Stimulated activated CD4-positive, alpha-beta T cell treated with anti-CD3 and anti-CD28 coated beads, Interleukin-12 subunit alpha, Interleukin-12 subunit beta, amount 100 ng/mL, for 48 hours (primary cell): Measurements from ENCODE around the gene ATG9B.
"Not testable (repeated sequence)": the region's sequence is repeated elsewhere in the genome, so short reads cannot be mapped to it uniquely, and the experiment has no call there.

Source experiments
- DNase-seq, 3 donors: peaks; one replicate each; pipeline ENCODE4 v3.0.0-alpha.2; 2020; ENCODE audit warnings: low read depth in 2 of 3, low spot score in 1 of 3

The ATG9B gene

DNA sequence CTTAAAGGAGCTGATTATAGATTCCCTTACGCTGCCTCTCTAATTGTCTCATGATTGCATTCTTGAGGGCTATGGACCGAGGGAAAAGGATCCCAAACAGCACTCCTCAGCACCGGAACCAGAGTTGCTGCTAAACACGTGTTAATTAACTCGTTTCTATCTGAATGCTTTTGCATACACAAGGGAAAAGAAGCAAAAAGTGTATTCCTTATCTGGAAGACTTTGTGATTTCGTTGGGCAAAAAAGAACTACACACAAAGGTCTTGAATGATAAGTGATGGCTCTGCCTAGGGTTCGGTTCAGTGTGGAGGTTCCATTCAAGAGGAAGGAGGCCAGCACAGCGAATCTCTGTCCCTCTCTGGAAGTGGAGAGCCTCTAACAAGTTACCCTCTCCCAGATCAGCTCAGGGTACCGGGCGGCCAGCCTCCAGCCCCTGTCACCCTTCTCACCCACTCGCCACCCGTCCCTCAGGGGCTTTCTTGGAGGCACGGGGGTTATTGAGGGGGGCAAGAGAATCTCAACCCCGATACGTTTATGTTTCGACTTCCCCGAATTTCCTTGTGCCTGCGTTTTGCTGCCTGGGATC lies 34.6 kb upstream of the ATG9B start:
- DNase-seq: no peak

DNA sequence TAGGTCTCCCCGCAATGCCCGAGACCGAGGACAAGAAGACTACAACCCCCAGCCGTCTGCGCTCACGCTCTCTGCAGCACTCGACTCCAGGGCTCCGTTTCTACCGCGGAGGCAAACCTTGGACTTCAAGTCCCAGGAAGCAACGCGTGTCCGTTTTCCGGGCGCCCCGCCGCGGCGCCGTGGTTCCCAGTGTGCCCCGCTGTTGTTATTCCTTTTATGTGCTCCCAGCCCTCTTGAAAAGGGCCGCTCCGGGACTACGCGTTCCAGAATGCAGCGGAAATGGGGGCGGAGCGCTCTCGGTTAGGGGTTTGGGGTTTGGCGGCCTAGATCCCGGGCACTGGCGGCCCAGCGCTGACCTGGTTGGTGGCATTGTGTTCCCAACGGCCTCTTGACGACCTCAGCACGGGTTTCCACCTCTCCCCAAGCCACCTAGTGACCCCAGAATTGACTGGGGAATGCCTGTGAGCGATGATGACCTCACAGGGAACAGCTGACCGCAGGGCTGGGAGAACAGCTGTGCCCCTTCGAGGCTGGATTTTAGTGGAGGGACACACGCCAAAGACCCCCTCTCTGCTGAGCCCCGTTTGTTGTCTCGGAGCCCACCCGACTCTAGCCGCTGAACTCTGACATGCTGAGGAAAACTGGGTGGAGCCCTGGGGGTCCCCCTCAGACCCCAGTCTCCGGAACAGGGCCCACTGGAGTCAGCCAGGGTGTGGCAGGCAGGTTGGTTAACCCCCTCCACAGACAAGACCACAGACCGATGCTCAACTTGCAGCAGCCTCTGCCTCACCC lies 33.9 kb upstream of the ATG9B start:
- DNase-seq: peak; percentile 92 to 97 (median 96)

DNA sequence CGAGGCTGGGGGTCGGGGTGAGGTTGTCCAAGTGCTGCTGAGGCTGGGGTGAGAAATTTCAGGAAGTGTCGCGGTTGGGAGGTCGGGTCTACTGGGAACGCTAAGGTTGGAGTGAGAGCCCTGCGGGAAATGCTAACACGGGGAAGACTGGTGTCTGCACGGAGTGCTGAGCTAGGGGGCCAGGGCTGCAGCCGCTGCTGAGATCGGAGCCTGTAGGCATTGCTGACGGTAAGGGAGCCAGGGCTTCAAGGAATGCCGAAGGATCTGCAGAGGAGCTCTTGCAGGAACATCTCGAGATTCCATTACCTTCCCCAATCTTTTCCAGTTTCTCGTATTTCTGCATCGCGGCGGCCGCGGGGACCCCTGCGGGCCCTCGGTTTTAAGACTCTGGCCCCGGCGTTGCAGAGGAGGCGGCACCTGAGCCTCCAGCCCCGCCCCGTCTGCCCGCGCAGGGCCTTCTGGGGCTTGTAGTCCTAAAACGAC lies 33.3 kb upstream of the ATG9B start, which contains the start of gene CDK5:
Gene CDK5 (minus strand): TSS at position 392 of the 483 bp plus-strand sequence. CDS start 49 bp downstream, at position 343.
- DNase-seq: no peak

DNA sequence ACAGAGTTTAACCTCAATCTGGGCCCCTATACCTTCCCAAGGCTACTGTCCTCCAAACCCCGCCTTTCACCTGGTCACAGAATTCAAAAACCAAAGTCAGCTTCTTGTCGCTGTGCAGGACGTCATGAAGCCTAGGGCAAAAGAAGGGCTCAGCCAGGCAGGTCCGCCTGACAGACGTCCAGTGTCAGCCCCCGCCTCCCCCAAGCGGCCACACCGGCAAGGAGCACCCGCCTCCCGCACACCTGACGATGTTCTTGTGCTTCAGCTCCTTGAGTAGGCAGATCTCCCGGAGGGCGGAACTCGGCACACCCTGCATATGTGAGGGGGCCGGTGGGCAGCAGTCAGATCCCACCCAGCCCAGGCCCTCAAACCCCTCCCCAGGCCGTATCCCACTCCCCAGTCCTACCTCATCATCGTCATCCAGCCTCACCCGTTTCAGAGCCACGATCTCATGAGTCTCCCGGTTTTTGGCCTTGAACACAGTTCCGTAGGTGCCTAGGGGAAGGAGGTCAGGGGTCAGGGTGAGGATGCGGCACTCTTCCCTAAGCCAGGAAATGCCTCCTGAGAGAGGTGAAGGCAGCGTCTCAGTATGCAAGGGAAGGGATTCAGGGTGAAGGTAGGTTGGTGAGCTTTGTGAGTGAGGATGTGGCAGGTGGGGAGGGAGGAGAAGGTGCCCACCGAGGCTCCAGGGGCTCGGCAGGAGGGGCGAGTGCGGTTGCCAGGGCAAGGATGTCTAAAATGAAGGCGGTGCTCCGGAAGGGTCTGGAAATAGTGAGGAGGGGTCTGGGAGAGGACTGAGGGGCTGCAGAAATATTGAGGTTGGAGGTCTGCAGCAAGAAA lies 32.6 kb upstream of the ATG9B start:
- no peak for DNase-seq

DNA sequence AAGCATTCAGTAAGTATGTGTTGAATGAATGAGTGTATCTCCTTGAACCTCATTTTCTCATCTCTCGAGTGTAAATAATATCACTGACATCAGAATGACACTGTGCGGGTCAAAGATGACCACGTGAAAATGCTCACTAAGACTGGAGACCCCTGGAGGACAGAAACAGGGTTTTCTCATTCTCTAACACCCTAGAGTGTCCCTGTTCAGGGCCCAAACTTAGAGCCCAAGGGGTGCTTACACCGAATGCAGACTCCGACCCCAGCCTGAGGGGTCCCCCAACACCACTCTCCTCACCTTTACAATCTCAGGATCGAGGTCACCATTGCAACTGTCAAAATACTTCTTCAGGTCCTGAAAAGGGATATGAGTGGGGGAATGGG lies 32.0 kb upstream of the ATG9B start:
- DNase-seq: no peak

DNA sequence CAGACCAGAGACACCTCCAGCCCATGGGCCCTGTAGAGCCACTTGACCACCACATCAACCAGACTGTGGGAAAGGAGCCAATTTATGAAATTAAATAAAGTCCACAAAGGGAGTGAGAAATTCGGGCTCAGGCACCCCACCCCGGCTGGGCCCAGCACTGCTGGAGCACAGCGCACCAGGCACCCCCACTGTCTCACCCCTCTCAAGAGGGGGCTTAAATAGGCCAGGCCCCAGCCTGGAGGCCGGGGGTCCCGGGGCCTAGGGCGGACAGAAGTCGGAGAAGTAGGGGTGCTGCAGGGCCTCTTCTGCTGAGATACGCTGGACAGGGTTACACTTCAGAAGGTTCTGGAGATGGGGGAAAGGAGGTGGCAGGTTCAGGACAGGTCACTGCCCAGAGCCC lies 29.5 kb upstream of the ATG9B start:
- DNase-seq: no peak

DNA sequence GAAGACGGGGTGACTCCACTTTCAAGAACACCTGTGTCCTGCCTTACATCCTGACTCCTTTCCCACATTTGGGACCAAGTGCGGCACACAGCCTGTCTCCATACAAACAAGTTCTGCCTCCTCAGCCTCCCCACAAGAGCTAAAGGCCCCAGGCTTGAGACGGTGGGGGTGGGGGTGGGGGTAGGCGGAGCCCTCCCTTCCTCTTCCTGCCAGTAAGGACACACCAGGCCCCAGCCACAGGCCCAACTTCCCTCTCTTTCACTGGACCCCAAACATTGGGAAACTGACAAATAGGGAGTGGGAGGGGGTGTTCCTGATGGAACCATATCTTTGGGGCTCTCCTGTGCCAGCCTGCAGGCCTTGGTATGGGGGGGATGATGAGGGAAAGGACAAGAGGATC lies 28.8 kb upstream of the ATG9B start:
- no peak for DNase-seq

DNA sequence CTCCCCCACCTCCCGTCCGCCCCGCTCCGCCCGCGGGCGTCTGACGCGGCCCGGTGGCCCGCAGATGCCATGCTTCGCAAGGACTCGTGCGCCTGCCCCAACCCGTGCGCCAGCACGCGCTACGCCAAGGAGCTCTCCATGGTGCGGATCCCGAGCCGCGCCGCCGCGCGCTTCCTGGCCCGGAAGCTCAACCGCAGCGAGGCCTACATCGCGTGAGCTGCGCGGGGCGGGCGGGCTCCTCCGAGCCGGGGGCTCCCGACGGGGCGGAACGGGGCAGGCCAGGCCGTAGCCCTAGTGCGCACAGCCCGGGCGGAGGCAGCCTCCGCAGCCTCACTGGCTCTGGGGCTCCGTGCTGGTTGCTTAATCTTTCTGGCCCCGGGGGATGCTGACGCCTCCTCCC lies 26.8 kb upstream of the ATG9B start:
- DNase-seq: peak in 2 of 3 donors; percentile 14 to 28

DNA sequence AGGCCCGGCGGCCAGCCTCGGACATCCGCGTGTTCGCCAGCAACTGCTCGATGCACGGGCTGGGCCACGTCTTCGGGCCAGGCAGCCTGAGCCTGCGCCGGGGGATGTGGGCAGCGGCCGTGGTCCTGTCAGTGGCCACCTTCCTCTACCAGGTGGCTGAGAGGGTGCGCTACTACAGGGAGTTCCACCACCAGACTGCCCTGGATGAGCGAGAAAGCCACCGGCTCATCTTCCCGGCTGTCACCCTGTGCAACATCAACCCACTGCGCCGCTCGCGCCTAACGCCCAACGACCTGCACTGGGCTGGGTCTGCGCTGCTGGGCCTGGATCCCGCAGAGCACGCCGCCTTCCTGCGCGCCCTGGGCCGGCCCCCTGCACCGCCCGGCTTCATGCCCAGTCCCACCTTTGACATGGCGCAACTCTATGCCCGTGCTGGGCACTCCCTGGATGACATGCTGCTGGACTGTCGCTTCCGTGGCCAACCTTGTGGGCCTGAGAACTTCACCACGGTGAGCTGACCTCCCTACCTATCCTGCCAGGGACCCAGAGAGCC lies 24.7 kb upstream of the ATG9B start:
- DNase-seq: no peak

DNA sequence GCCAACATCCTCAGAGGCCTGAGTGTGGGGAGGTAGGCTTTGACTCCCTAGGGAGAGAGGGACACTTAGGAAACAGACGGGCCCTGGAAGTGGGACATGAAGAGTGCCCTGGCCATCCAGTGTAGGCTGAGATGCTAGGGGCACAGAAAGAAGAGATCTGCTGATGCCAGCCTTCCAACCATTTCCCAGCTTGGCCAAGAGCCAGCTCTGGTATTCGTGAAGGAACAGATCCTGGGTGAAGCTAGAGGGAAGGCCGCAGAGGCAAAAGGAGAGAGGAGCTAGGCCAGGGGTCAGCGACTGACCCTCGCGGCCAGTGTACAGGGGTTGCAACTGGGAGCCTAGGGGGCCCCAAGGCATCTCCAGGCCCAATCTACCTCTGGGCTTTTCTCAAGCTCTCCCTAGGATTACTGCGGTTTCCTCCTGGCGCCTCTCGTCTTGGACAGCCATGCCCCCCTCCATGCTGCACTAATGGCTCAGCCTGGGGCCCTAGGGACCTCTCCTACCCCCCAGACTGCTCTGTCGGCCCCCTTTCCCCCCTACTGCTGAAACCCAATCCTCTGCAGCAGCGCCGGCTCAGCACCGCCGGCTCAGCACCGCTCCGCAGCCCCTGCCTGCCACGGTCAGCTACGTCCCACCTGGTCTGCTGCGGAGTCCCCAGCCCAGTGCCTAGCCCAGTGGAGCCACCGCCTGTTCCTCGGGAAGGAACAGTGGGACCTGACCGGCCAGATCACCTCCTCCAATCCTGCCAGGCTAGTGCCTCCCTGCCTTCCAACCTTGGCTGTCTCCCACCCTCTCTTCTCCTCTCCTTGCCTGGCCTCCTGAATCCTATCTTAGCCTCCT lies 23.9 kb upstream of the ATG9B start, which contains the start of gene ASIC3:
Gene ASIC3 (plus strand): TSS at position 556 of the 840 bp plus-strand sequence. CDS start 355 bp downstream, outside the sequence.
- no peak for DNase-seq

DNA sequence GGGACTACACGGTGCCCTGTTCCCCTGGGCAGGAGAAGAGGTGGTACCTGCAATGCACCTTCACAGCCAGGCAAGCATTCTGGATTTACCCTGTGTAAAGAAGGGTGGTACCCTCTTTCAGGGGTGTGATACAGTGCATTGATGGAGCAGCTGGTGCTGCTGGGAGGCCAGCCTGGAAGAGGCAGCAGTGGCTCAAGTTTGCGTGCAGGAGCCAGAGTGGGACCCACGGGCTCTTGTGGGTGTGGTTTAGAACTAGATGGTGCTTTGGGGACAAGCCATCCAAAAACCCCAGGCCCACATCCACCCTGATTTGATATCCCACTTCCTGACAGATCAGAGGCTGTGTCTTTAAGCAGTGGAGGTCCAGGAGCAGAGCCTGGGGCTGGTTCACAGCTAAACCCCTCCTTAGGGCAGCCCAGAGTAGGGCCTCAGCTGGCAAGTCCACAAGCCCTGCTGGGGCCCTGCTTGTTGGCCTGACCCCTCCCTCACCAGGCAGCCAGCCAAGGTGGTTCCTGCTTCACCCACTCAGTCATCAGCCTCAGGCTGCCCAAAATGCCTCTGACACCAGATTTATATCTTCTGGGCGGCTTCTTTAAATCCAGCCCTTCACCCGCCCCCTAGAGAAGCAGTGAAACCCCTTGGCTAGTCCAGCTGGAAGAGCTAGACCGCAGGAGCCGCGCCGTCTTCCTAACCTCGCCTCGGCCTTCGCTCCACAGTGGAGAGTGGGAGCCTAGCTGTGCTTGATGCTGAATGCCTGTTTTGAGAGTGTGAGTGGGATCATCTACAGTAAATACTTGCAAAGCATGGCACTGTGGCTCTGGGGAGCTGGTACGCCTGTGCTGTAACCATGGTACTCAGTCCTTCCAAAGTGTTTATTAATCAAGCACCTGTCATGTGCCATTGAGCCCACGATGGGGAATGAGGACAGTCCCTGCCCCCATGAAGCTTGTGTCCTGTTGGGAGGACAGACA lies 22.6 kb upstream of the ATG9B start:
- no peak for DNase-seq

DNA sequence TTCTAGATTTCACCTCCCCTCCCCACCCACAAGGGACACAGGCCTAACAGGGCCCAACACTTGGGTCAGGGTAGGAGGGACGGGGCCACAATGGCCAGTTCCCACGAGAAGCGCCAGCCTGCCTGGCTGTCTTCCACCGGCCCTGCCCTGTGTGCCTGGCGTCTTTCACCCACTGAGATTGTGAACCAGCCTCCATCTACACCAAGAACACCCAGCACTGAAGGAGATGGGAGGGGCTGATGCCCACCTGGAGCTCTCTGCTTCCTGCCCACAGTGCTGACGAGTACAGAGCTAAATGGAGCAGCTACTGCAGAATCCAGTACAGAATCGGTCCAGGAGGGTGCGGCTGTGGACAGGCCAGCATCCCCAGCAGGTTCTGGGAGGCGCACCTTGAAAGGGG lies 21.7 kb upstream of the ATG9B start:
- DNase-seq: no peak

DNA sequence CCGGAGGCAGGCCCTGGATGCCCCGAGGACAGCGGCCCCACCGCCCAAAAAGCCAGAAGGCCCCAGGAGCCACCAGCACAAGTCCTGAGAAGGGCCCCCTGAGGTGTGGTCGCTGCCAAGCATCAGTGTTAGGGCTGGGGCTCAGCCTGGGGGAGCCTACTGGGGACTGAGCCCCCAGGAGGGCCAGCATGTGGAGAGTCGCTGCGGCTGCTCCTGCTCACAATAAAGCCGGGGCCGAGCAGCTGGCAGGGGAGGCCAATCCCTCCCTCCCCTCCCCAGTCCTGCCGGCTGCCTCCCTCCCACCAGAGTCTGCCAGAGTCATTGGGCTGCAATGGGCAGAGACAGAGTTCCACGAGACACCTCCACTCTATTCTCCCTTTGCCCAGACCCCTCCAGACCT lies 21.0 kb upstream of the ATG9B start:
- no peak for DNase-seq

DNA sequence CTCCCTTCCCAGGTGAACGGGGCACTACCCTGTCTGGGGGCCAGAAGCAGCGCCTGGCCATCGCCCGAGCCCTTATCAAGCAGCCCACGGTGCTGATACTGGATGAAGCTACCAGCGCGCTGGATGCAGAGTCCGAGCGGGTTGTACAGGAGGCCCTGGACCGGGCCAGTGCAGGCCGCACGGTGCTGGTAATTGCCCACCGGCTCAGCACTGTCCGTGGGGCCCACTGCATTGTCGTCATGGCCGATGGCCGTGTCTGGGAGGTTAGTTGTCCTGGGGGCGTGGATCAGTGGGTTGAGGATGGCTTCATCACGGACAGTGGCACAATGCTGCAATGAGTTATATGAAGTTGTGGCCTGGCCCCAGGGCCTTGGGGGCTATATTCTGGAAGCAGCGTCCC lies 19.7 kb upstream of the ATG9B start:
- no peak for DNase-seq

DNA sequence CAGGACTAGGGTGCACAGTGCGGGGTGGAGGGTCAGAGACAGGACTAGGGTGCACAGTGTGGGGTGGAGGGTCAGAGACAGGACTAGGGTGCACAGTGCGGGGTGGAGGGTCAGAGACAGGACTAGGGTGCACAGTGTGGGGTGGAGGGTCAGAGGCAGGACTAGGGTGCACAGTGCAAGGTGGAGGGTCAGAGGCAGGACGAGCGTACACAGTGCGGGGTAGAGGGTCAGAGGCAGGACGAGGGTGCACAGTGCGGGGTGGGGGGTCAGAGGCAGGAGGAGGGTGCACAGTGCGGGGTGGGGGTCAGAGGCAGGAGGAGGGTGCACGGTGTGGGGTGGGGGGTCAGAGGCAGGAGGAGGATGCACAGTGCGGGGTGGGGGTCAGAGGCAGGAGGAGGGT lies 19.2 kb upstream of the ATG9B start:
- DNase-seq: not testable (repeated sequence)

DNA sequence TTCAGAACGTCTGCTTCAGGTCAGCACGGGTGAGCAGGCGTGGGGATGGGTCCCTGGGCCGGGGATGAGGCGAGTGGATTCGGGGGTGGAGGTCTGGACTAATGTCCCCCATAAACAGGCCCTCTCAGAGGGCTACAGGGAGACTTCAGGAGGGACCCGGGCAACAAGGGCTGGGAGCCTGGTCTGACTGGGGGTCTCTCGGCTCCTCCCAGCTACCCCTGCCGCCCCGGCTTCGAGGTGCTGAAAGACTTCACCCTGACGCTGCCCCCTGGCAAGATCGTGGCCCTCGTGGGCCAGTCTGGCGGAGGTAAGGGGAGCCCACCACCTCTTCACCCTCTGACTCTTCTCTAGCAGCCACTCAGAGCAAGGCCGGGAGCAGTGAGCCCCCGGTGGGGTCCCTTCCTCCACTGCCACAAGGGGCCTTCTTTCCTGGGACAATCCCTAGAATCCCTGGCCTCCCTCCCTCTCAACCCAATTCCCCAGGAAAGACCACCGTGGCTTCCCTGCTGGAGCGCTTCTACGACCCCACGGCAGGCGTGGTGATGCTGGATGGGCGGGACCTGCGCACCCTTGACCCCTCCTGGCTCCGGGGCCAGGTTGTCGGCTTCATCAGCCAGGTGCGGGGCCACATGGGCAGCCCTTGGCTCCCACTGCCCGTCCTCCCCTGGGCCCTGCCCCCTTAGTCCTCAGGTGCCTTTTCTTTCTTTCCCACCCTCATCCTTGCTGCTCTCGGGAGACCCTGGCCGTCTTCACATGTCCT lies 16.5 kb upstream of the ATG9B start:
- no peak for DNase-seq

DNA sequence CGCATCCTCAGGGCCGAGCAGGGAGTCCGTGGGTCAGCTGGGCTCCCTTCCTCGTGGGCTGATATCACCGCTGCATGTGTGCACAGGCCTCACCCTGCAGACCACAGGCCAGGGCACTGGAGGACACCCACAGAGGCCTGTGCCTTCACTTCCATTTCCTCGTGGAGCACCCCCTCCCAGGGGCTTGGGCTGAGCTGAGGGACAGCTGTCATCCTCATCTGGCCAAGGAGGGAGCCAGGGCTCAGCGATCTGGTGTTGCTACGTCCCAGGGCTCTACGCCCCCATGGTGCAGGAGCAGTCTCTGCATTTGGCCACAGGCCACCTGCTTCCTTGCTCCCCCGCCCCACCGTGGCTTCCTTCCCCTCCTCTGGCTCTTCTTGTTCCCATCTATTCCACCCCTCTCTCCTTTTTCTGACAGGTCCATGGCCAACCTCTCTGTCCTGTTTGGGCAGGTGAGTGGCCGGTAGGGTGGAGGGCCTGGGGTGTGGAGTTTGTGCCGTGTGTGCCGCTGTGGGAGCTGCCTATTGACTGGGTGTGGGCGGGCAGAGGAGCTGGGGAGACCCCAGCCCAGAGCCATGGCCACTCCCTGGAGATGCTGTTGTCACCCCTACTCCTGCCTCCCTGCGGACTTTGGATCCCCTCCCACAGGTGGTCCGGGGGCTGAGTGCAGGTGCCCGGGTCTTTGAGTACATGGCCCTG lies 15.7 kb upstream of the ATG9B start:
- DNase-seq: no peak
